Psoas muscle (tissue), 8 donors: ENCODE results near the gene PPM1J. TPM values are rescaled to one million over a fixed set of nuclear protein-coding genes. Genes with fewer than 3 reads are reported as not detected.
A peak's percentile ranks its signal among the peaks of the same experiment; 100 is the strongest.

Experiments used
- ATAC-seq, 4 donors: fragments of 200-7000 bp; cut with Tn5 transposase; one replicate each; pipeline ENCODE4 v1.9.1; 2020; ENCODE audit warnings: moderate library complexity in 3 of 4, mild to moderate bottlenecking in 2 of 4
- DNase-seq, 2 donors: peaks; one replicate each; pipeline ENCODE4 v3.0.0-alpha.2; 2020
- H3K27ac ChIP-seq: fragments of 200-600 bp; one replicate; pipeline ENCODE4 v1.8.0; 2022
- H3K27me3 ChIP-seq, 3 donors: fragments of 200-600 bp in 1 of 3; one replicate each; pipeline versions ENCODE4 v1.6.1 to v1.8.0; 2013 to 2022; ENCODE audit warnings: low read length in 2 of 3, mild to moderate bottlenecking in 2 of 3, moderate library complexity in 1 of 3; ENCODE audit not compliant: insufficient read depth in 3 of 3
- H3K36me3 ChIP-seq, 2 donors: fragments of 200-600 bp in 1 of 2; one replicate each; pipeline versions ENCODE4 v1.6.1 to v1.8.0; 2013 to 2022; ENCODE audit warnings: low read depth in 1 of 2, mild to moderate bottlenecking in 1 of 2, moderate library complexity in 1 of 2; ENCODE audit not compliant: insufficient read depth in 1 of 2
- H3K4me1 ChIP-seq: fragments of 200-600 bp; one replicate; pipeline ENCODE4 v1.8.0; 2022
- H3K4me3 ChIP-seq: fragments of 200-600 bp; one replicate; pipeline ENCODE4 v1.8.0; 2022; ENCODE audit warnings: mild to moderate bottlenecking
- H3K9me3 ChIP-seq: fragments of 200-600 bp; one replicate; pipeline ENCODE4 v1.8.0; 2022
- WGBS, 3 donors: extraction: QIAGEN DNeasy Blood & Tissue Kit; methylation state at CpG; one replicate each; pipeline versions ENCODE4 v1.1.6 to v1.1.7; 2013; 5-methylcytosine and 5-hydroxymethylcytosine counted together
- intact Hi-C, 2 donors: fragments of 100-400 bp; cut with DNase I; formaldehyde crosslinking; loops; one replicate each; pipeline versions ENCODE4 v1.11.0 to v1.14.2; 2022
- polyA plus RNA-seq, 3 donors: library from polyadenylated mRNA; stranded (reverse); fragments of 200-250 nt; gene quantifications; one replicate each; pipeline ENCODE4 v1.2.3, GENCODE V29; 2013
- total RNA-seq, 4 donors: library from RNA; stranded (reverse); fragmentation: NEBNext Ultra II Directional in 2 of 4; extraction: Animal tissue kit (Norgen Biotek cat#: 25700) in 2 of 4; gene quantifications; one replicate each; pipeline versions ENCODE4 v1.2.1 to v1.2.4, GENCODE V29; 2021 to 2023
- TF ChIP-seq, protein P1 (sequence below): fragments of 200-600 bp; IDR thresholded peaks from one replicate; pipeline ENCODE4 v1.8.0; 2022; ENCODE audit warnings: antibody characterized with exemption
- donor health status: healthy with polysubstance abuse.
- donor health status: DM: no; HTN: no; CAD: no; lungs with moderate emphysema.
- donor health status: Bipolar disorder and iron deficiency.
- donor health status: healthy.
- donor health status: DM: yes; HTN: yes; CAD: no.
- donor health status: DM: no; HTN: no; CAD: no.
- donor health status: DM: no; HTN: no; CAD: no.
- donor health status: DM: yes; HTN: yes; CAD: no.

Gene PPM1J
- total and polyA plus RNA-seq, 7 donors = 4.1 to 8.8 (median 6.0) TPM

DNA sequence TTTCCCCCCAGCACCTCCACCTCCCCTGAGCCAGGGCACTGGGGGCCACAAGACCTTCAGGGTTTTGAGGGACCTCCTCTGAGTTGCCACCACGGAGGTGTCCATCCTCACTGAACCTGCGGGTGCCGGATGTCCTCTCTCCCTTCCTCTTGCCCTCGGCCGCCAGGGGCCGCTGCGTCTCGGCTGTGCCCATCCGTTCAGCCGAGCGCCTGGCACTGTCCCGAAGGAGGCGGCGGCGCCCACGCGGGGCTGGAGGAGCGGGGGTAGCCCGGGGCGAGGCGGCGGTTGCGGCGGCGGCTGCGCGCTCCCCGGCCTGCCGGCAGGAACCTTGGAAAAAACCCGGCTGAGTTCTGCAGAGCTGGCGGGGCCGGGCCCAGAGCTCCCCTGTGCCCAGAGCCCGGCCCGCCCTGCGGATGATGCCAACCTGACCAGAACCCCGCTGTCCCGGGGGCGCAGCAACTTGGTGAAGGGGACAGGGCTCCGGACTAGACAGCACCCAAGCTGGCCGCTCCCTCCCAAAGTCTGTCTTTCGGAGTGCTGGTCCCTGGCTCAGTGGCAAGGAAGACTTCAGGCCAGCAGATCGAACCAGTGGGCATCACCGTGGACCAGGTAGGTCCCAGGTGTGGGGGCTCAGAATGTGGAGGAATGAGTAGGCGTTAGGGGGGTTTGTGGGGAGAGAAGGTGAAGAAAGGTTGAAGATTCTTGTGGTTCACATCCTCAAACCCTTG, 3.7 kb upstream of the PPM1J start:
- peaks cover 10% of the 10 kb centered on the region for H3K4me1 ChIP-seq
- DNase-seq (peak; percentile 86 to 91), ATAC-seq (peak; percentile 38 to 45 (median 42))
- no peaks in the 10 kb centered on the region for H3K27me3 ChIP-seq
- WGBS, 3 donors = 12 to 15% (median 13%) methylated on average over 40 to 44 of the region's 44 CpGs
- H3K9me3 ChIP-seq = no peaks in the 10 kb centered on the region
- no peaks in the 10 kb centered on the region for H3K36me3 ChIP-seq
- intact Hi-C loops = loop anchor here (1.0 to 10.0 kb wide), 4 partner anchors 85 to 958 kb away; partner anchors contain the start of gene SLC16A1 (in 1 of the 2)
- no peak overlapping the region for H3K27ac ChIP-seq
- TF ChIP-seq, protein P1, sequence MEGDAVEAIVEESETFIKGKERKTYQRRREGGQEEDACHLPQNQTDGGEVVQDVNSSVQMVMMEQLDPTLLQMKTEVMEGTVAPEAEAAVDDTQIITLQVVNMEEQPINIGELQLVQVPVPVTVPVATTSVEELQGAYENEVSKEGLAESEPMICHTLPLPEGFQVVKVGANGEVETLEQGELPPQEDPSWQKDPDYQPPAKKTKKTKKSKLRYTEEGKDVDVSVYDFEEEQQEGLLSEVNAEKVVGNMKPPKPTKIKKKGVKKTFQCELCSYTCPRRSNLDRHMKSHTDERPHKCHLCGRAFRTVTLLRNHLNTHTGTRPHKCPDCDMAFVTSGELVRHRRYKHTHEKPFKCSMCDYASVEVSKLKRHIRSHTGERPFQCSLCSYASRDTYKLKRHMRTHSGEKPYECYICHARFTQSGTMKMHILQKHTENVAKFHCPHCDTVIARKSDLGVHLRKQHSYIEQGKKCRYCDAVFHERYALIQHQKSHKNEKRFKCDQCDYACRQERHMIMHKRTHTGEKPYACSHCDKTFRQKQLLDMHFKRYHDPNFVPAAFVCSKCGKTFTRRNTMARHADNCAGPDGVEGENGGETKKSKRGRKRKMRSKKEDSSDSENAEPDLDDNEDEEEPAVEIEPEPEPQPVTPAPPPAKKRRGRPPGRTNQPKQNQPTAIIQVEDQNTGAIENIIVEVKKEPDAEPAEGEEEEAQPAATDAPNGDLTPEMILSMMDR = peak; percentile 86
- H3K4me3 ChIP-seq = peak overlapping the region; percentile 54

DNA sequence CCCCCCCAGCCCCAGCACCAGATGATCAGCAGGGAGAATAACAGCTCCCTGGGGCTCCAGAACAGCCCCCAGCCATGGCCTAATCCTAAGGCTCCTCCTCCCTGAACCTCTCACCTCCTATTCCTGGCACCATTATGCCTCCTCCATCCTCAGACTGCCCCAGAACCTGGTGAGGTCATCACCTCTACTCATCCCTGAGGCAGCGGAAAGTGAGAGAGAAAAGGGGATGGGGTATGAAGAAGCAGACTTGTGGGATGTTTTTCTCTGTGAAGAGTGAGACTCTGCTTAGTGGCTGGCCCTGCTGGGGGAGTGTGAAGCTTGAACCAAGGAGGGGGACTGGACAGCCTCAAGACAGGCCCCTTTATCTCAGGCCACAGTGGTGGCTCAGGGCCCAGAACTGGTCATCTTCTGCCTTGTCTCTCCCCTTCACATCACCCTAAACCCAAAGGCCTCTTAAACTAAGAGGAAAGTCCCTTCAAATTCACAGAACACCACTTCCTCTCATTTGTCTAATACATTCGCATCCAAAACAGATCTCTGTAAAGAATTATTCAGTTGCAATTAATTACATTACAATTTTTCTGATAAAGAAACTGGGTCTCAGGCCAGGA, 2.2 kb upstream of the PPM1J start:
- Histone ChIP-seq H3K27me3 (no peaks in the 10 kb centered on the region), H3K36me3 (no peaks in the 10 kb centered on the region), H3K4me3 (no peak overlapping the region), H3K4me1 (peaks cover 18% of the 10 kb centered on the region), H3K27ac (no peak overlapping the region), H3K9me3 (no peaks in the 10 kb centered on the region)
- TF ChIP-seq, protein P1 = no peak
- no peak for ATAC-seq
- intact Hi-C loops = loop anchor here (2.0 to 10.0 kb wide), 4 partner anchors 237 to 960 kb away; partner anchors contain the start of gene SLC16A1 (in 1 of the 2)
- no peak for DNase-seq
- WGBS, 3 donors = 94 to 97% (median 94%) methylated on average over 2 of the region's 2 CpGs

DNA sequence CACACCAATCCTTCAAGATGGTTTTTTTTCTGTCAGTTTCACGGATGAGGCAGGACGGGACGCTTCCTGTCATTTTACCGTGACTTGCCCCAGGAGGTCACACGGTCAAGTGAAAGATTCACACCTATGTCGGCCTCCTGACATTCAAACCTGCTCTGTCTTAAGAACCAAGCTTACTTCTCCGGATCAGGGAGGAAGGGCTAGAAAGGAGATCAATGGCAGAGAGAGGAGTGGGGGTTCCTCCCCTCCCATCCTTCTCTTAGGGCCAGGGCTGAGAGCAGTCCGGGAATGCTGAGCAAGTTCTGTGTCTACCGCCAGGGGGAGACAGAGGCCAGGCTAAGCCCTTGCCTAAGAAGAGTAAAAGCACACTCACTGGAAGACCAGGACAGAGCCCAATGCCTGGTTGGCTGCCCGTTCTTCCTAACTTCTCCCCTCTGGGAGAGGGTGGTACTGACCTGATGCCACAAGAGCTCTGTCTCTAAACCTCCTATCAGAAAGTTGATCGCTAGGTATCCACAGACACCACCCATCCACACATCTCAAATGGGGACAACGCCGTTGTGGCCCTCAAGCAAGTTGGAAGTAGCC, 1.1 kb upstream of the PPM1J start:
- DNase-seq (peak; percentile 84 to 92), ATAC-seq (peak; percentile 74 to 84 (median 76))
- intact Hi-C loops = loop anchor here (2.0 to 10.0 kb wide), 4 partner anchors 239 to 961 kb away; partner anchors contain the start of gene SLC16A1 (in 1 of the 2)
- Histone ChIP-seq H3K4me3 (peak overlapping the region; percentile 92), H3K9me3 (no peaks in the 10 kb centered on the region), H3K27ac (peak overlapping the region; percentile 80), H3K4me1 (peaks cover 18% of the 10 kb centered on the region), H3K27me3 (no peaks in the 10 kb centered on the region), H3K36me3 (no peaks in the 10 kb centered on the region)
- TF ChIP-seq, protein P1 = peak; percentile 96
- WGBS, 3 donors = 16 to 17% (median 16%) methylated on average over 13 of the region's 13 CpGs

DNA sequence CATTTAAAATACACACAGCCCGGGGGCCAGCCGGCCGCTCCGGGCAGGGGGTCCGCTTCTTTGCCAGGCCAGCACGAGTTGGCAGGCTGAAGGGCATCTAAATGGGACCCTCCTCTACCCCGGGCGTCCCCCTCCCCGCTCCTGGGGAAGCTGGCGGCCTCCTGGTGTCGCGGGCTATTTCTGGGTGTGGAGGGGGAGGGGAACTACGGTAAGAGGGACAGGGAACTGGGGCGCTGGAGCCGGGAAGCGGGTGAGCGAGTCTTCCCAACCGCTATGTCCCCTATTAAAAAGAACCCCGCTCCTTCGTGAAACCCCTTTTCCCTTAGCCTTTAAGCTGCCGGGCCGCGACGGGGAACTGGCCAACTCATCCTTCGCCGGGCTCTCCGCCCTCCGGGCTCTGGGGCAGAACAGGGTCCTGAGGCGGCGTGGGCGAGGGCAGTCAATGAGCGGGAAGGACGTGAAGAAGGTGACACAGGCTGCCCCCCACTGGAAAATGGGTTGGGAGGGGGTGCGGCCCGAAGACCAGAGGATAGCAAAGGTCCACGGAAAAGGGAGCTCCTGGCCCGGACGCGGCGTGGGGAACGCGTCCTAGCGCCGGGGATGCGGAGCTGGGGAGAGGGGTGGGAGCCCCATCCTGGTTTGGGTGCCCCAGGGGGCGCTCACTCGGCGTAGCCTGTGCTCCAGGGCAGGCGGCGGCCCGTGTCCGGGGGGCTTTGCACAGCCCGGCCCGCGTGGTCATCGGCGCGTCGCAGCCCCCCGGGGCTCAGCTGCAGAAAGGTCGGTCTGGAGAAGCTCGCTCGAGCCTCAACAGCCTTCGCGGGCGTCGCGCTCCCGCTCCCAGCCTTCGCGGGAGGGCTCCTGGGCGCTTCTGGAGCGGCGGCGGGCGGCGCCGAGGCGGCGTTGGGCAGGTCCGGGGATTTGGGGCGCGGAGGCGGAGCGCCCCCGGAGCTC, 544 bp downstream of the PPM1J start:
- H3K4me3 ChIP-seq = peak overlapping the region; percentile 92
- WGBS, 3 donors = 0 to 1% (median 1%) methylated on average over 69 to 86 of the region's 86 CpGs
- TF ChIP-seq, protein P1 = no peak
- peak overlapping the region; percentile 80 for H3K27ac ChIP-seq
- no peaks in the 10 kb centered on the region for H3K27me3 ChIP-seq
- H3K36me3 ChIP-seq = peaks cover 0 to 12% of the 10 kb centered on the region in 2 donors
- DNase-seq (peak; percentile 47 to 72), ATAC-seq (peak in 3 of 4 donors; percentile 19 to 51 (median 48))
- peaks cover 18% of the 10 kb centered on the region for H3K4me1 ChIP-seq
- no peaks in the 10 kb centered on the region for H3K9me3 ChIP-seq
- intact Hi-C loops = loop anchor here (2.0 to 10.0 kb wide), 5 partner anchors 240 to 963 kb away; partner anchors contain the start of genes LRIG2 (in 1 of the 2) and SLC16A1 (in 1 of the 2)
